ENCODE data around the gene MAP3K14.

DNA sequence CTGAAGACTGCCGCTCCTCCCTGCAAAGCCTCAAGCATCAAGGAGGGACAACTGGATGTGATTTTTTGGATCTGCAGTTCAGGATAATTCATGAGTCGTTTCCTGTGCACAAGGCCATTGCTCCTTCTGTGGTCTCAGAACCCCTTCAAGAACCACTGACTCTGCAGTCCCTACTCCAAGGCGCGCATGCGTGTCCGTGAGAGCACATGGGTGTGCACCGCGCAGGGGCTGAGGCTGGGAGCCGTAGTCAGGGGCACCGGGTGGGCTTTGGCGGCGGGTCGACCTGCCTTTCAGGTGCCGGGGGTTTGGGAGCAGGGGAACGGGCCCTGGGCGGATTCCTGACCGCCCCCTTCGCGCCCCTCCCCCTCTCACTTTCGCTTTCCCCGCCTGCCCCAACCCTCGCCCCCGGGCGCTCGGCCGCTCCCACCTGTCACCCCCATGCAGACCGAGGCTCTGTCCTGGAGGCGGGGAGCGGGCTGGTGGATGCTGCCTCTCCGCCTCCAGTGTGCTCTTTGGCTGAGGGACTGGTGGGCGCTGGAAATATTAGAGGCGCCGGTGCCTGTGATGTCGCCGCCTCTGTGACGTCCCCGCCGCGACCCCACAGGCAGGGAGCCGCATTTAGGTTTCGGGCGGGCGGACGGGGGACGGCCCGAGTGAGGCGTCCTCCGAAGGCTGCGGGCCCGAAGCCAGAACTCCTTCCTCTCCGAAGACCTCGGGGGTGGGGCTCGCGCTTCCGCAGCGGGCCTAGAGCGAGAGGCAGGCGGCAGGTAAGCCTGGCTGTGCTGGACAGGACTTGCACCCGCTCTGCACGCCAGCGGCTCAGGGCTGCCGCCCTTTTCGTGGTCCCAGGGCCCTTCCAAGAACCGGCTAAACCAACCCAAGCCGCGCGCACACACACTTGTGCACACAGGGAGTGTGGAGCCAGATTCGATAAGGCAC is 55.0 kb downstream of the MAP3K14 start, which contains the start of gene SPATA32:
- TF ChIP-seq CTCF (IDR thresholded peaks at IDR 0.05; ENCODE audit: poor library complexity) (no peak), EZH2 (IDR thresholded peaks at IDR 0.05; ENCODE audit: borderline replicate concordance) (no peak)
